ENCODE results near the gene ZNF324. TPM values are rescaled to one million over a fixed set of nuclear protein-coding genes. Genes with fewer than 3 reads are reported as not detected.

ZNF324 gene
- total and polyA plus RNA-seq, 4 donors = 2.3 to 8.4 (median 5.5) TPM

DNA sequence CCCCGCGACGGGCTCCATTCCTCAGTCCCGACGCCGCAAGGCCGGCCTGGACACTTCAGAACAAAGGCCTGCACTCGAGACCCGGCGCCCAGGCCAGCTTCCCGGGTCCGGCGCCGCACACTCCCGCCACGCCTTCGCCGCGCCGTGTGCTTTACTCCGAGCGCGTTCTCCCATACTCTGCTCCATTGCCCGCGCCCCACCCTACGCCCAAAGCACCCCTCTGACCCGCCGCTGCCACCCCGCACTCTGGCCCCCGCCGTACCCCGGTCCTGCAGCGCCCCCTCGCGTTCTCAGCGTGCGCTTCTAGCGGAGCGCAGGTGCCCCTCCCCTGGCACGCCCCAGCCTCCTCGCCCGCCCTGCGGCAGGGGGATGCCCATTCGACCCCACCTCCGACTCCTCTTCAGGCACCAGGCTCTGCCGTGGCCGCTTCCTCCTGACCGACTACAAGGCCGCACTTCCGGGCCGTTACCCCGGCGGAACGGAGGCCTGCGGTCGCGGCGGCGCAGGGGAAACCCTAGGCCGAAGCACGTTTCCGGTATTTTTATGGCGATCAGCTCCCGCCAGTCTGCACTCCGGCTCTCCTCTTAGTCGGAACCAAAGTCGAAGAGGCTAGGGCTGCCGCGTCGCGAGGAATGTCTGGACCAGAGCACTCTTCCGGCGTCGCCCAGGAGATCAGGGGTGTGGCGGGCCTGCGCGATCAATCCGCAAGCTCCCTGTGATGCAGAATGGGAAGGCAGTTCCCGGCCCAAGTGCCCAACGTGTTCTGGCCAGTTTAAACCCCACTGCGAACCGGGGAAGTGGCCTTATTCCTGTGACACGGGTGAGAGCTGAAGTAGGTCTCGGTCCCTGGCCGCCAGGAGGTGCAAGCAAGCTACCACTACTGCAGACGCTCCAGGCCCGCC is 52.7 kb downstream of the ZNF324 start, which contains the start of gene ZBTB45:
ZBTB45 (minus strand) TSS at position 456 of the 902 bp plus-strand sequence. CDS start 2,137 bp downstream, outside the sequence.
- peak within 1 kb of the TSS; percentile 61 to 72 for H3K9ac ChIP-seq (ENCODE audit: low read depth in 1 of 2, low read length in 2 of 2)
- peak within 1 kb of the TSS; percentile 95 for H3K27ac ChIP-seq (ENCODE audit: low read depth in 1 of 2, low read length in 2 of 2)
- H3K4me3 ChIP-seq (ENCODE audit: low read depth in 1 of 3, low read length in 3 of 3) = peak within 1 kb of the TSS; percentile 78 to 94 (median 88)
- peaks cover 0 to 9% (median 3%) of the 10 kb centered on the region in 4 donors for H3K36me3 ChIP-seq (ENCODE audit: control insufficient read depth in 4 of 4, insufficient read depth in 3 of 4, low read depth in 1 of 4, low read length in 3 of 4)
- H3K27me3 ChIP-seq (ENCODE audit: control insufficient read depth in 4 of 4, insufficient read depth in 4 of 4, low read length in 3 of 4) = no peaks in the 10 kb centered on the region
- DNase-seq (ENCODE audit: low spot score) = peak; percentile 91
- H3K4me1 ChIP-seq (ENCODE audit: control insufficient read depth in 4 of 4, insufficient read depth in 4 of 4, low read length in 3 of 4) = peaks cover 4 to 39% (median 21%) of the 10 kb centered on the region in 4 donors
- under 1% methylated on average over 87 of the region's 87 CpGs for WGBS
- no peaks in the 10 kb centered on the region for H3K9me3 ChIP-seq (ENCODE audit: control insufficient read depth in 4 of 4, low read length in 3 of 4)
- peak; percentile 71 for TF ChIP-seq SP1 (IDR thresholded peaks at IDR 0.05)
- TF ChIP-seq TAF1 (conservative IDR thresholded peaks at IDR 0.05) = peak; percentile 66
- TF ChIP-seq YY1 (IDR thresholded peaks at IDR 0.05) = peak; percentile 95
- TF ChIP-seq, protein P1, sequence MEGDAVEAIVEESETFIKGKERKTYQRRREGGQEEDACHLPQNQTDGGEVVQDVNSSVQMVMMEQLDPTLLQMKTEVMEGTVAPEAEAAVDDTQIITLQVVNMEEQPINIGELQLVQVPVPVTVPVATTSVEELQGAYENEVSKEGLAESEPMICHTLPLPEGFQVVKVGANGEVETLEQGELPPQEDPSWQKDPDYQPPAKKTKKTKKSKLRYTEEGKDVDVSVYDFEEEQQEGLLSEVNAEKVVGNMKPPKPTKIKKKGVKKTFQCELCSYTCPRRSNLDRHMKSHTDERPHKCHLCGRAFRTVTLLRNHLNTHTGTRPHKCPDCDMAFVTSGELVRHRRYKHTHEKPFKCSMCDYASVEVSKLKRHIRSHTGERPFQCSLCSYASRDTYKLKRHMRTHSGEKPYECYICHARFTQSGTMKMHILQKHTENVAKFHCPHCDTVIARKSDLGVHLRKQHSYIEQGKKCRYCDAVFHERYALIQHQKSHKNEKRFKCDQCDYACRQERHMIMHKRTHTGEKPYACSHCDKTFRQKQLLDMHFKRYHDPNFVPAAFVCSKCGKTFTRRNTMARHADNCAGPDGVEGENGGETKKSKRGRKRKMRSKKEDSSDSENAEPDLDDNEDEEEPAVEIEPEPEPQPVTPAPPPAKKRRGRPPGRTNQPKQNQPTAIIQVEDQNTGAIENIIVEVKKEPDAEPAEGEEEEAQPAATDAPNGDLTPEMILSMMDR (IDR thresholded peaks at IDR 0.05; ENCODE audit: low read depth, low read length, missing input control) = peak; percentile 65
- peak; percentile 27 to 66 for TF ChIP-seq EGR1 (IDR thresholded peaks at IDR 0.05; ENCODE audit: low read depth in 2 of 2)
- peak; percentile 43 to 48 for TF ChIP-seq HNF4A (conservative IDR thresholded peaks at IDR 0.05)
- peak; percentile 55 to 73 for TF ChIP-seq RXRA (IDR thresholded peaks at IDR 0.05)
- peak; percentile 73 to 75 for TF ChIP-seq RAD21 (IDR thresholded peaks at IDR 0.05)
- TF ChIP-seq FOXA1 (IDR thresholded peaks at IDR 0.05) = peak; percentile 80
- TF ChIP-seq, protein P2, sequence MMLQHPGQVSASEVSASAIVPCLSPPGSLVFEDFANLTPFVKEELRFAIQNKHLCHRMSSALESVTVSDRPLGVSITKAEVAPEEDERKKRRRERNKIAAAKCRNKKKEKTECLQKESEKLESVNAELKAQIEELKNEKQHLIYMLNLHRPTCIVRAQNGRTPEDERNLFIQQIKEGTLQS (IDR thresholded peaks at IDR 0.05) = no peak
- TF ChIP-seq GABPA (IDR thresholded peaks at IDR 0.05 in 1 of 2, conservative IDR thresholded peaks at IDR 0.05 in 1 of 2) = peak; percentile 94 to 98
- peak; percentile 51 for TF ChIP-seq NR2F2 (IDR thresholded peaks at IDR 0.05)
- TF ChIP-seq FOXA2 (IDR thresholded peaks at IDR 0.05) = no peak
- TF ChIP-seq, protein P3, sequence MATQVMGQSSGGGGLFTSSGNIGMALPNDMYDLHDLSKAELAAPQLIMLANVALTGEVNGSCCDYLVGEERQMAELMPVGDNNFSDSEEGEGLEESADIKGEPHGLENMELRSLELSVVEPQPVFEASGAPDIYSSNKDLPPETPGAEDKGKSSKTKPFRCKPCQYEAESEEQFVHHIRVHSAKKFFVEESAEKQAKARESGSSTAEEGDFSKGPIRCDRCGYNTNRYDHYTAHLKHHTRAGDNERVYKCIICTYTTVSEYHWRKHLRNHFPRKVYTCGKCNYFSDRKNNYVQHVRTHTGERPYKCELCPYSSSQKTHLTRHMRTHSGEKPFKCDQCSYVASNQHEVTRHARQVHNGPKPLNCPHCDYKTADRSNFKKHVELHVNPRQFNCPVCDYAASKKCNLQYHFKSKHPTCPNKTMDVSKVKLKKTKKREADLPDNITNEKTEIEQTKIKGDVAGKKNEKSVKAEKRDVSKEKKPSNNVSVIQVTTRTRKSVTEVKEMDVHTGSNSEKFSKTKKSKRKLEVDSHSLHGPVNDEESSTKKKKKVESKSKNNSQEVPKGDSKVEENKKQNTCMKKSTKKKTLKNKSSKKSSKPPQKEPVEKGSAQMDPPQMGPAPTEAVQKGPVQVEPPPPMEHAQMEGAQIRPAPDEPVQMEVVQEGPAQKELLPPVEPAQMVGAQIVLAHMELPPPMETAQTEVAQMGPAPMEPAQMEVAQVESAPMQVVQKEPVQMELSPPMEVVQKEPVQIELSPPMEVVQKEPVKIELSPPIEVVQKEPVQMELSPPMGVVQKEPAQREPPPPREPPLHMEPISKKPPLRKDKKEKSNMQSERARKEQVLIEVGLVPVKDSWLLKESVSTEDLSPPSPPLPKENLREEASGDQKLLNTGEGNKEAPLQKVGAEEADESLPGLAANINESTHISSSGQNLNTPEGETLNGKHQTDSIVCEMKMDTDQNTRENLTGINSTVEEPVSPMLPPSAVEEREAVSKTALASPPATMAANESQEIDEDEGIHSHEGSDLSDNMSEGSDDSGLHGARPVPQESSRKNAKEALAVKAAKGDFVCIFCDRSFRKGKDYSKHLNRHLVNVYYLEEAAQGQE (IDR thresholded peaks at IDR 0.05) = peak; percentile 72
- TF ChIP-seq, protein P4, sequence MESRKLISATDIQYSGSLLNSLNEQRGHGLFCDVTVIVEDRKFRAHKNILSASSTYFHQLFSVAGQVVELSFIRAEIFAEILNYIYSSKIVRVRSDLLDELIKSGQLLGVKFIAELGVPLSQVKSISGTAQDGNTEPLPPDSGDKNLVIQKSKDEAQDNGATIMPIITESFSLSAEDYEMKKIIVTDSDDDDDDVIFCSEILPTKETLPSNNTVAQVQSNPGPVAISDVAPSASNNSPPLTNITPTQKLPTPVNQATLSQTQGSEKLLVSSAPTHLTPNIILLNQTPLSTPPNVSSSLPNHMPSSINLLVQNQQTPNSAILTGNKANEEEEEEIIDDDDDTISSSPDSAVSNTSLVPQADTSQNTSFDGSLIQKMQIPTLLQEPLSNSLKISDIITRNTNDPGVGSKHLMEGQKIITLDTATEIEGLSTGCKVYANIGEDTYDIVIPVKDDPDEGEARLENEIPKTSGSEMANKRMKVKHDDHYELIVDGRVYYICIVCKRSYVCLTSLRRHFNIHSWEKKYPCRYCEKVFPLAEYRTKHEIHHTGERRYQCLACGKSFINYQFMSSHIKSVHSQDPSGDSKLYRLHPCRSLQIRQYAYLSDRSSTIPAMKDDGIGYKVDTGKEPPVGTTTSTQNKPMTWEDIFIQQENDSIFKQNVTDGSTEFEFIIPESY (IDR thresholded peaks at IDR 0.05) = peak; percentile 79
- TF ChIP-seq JUND (IDR thresholded peaks at IDR 0.05) = peak in 1 of 2 donors; percentile 25
- TF ChIP-seq, protein P5, sequence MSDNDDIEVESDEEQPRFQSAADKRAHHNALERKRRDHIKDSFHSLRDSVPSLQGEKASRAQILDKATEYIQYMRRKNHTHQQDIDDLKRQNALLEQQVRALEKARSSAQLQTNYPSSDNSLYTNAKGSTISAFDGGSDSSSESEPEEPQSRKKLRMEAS (IDR thresholded peaks at IDR 0.05) = peak; percentile 86
- no peak for TF ChIP-seq HNF4G (IDR thresholded peaks at IDR 0.05)

Data from liver (tissue), 9 donors.